Bronchial epithelial cell (primary cell): ENCODE results near the gene ACVR2B. TPM values are rescaled to one million over a fixed set of nuclear protein-coding genes. Genes with fewer than 3 reads are reported as not detected.
"Not testable (repeated sequence)": the region's sequence is repeated elsewhere in the genome, so short reads cannot be mapped to it uniquely, and the experiment has no call there.

Experiments used
- DNase-seq: peaks from one replicate; pipeline ENCODE4 v3.0.0-alpha.2; 2010; ENCODE audit warnings: low read depth
- FAIRE-seq: peaks from 2 replicates; lab custom pipeline; 2011; peaks lifted over from hg19 to GRCh38; lab: Jason Lieb, UNC
- H3K27me3 ChIP-seq: 2 replicates; pipeline ENCODE4 v1.5.1; 2011; ENCODE audit warnings: low read length; ENCODE audit not compliant: control insufficient read depth, insufficient read depth
- H3K36me3 ChIP-seq: 2 replicates; pipeline ENCODE4 v1.5.1; 2011; ENCODE audit warnings: low read length; ENCODE audit not compliant: control insufficient read depth, insufficient read depth
- H3K4me3 ChIP-seq: 2 replicates; pipeline ENCODE4 v1.5.1; 2011; ENCODE audit warnings: mild to moderate bottlenecking, low read depth, low read length, control low read depth
- CTCF ChIP-seq: IDR thresholded peaks from 2 replicates; pipeline ENCODE4 v1.5.1; 2011; ENCODE audit warnings: mild to moderate bottlenecking, moderate library complexity, low read length, control low read depth, inconsistent platforms; ENCODE audit not compliant: insufficient read depth, severe bottlenecking
- total RNA-seq: library from RNA; depleted of rRNA; stranded (reverse); fragments of >200 nt; gene quantifications from 2 replicates; pipeline ENCODE4 v1.2.1, GENCODE V29; 2014

Gene ACVR2B
- 1.9 and 4.5 TPM in 2 replicates for total RNA-seq

GRCh38 chr3:38453075-38453912, at the start of gene ACVR2B:
ACVR2B (plus strand) TSS chr3:38453890; CDS start chr3:38454323, 433 bp downstream.
- Histone ChIP-seq H3K27me3 (no peaks in the 10 kb centered on the region), H3K4me3 (peak within 1 kb of the TSS; percentile 53), H3K36me3 (no peaks in the 10 kb centered on the region)
- FAIRE-seq (no peak), DNase-seq (peak; percentile 39)
- TF ChIP-seq CTCF: no peak

GRCh38 chr3:38404286-38404685, 49.4 kb upstream of the ACVR2B start:
- H3K27me3 ChIP-seq: no peaks in the 10 kb centered on the region
- FAIRE-seq: no peak
- peak; percentile 38 for DNase-seq

GRCh38 chr3:38411591-38411990, 42.1 kb upstream of the ACVR2B start:
- no peak for FAIRE-seq

More at GRCh38 chr3:38404286-38404685, 49.4 kb upstream of the ACVR2B start:
- Histone ChIP-seq H3K36me3 (peaks cover 1% of the 10 kb centered on the region), H3K4me3 (no peak overlapping the region)
- no peak for TF ChIP-seq CTCF

GRCh38 chr3:38420758-38421157, 32.9 kb upstream of the ACVR2B start:
- not testable (repeated sequence) for H3K36me3 ChIP-seq, H3K4me3 ChIP-seq, H3K27me3 ChIP-seq, FAIRE-seq, DNase-seq

More at GRCh38 chr3:38411591-38411990, 42.1 kb upstream of the ACVR2B start:
- DNase-seq: no peak
- no peak for TF ChIP-seq CTCF
- Histone ChIP-seq H3K36me3 (no peaks in the 10 kb centered on the region), H3K4me3 (no peak overlapping the region), H3K27me3 (no peaks in the 10 kb centered on the region)

GRCh38 chr3:38421679-38422336, 31.9 kb upstream of the ACVR2B start:
- no peak for DNase-seq
- H3K4me3 ChIP-seq: no peak overlapping the region

GRCh38 chr3:38426798-38427426, 26.8 kb upstream of the ACVR2B start:
- FAIRE-seq, DNase-seq: not testable (repeated sequence)

More at GRCh38 chr3:38421679-38422336, 31.9 kb upstream of the ACVR2B start:
- no peaks in the 10 kb centered on the region for H3K36me3 ChIP-seq
- no peak for TF ChIP-seq CTCF
- H3K27me3 ChIP-seq: peaks cover 2% of the 10 kb centered on the region
- no peak for FAIRE-seq

GRCh38 chr3:38432871-38433658, 20.6 kb upstream of the ACVR2B start:
- not testable (repeated sequence) for DNase-seq, H3K36me3 ChIP-seq, FAIRE-seq, H3K27me3 ChIP-seq, H3K4me3 ChIP-seq

More at GRCh38 chr3:38426798-38427426, 26.8 kb upstream of the ACVR2B start:
- not testable (repeated sequence) for H3K4me3 ChIP-seq, H3K36me3 ChIP-seq, H3K27me3 ChIP-seq

- not testable (repeated sequence) for DNase-seq, H3K27me3 ChIP-seq, FAIRE-seq, H3K4me3 ChIP-seq, H3K36me3 ChIP-seq
Measured at GRCh38 chr3:38433661-38434060, 20.0 kb upstream of the ACVR2B start.
